ENCODE results near the gene MBD6.
"Not testable (repeated sequence)": the region's sequence is repeated elsewhere in the genome, so short reads cannot be mapped to it uniquely, and the experiment has no call there.

Gene MBD6

DNA sequence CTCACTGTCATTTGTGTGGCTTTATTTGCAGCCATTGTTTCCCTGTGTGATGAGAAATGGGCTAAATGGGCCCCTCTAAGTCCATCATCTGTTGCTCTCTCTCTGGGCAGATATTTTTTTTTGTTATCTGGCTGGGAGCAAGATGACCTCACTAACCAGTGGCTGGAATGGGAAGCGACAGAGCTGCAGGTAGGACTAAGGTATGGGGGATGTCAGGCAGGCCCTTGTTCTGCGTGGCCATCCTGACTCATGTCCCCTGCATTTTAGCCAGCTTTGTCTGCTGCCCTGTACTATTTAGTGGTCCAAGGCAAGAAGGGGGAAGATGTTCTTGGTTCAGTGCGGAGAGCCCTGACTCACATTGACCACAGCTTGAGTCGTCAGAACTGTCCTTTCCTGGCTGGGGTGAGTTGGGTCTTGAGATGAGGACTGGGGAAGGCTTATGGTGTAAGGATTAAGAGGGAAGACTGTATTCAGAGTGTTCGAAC is 33.4 kb upstream of the MBD6 start:
- DNase-seq (ENCODE audit: low spot score), result no peak
- H3K27ac ChIP-seq (replicated peaks; ENCODE audit: low read length), result no peak overlapping the region

DNA sequence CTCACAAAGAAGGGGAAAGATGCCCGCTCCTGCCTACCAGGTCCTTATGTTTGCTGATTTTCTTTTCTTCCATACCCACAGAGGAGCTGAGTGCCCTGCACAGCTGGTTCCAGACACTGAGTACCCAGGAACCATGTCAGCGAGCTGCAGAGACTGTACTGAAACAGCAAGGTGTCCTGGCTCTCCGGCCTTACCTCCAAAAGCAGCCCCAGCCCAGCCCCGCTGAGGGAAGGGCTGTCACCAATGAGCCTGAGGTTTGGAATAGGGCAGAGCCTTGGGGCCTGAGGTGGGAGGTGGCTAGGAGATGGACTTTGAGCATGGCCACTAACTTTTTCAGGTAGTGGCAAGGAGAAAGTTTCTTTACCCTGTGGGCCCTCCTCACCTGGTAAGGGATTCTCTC is 32.5 kb upstream of the MBD6 start:
- Histone ChIP-seq H2BK15ac (ENCODE audit: low read length) (no peak overlapping the region), H3K9me3 (replicated peaks in 1 of 2; ENCODE audit: control insufficient read depth in 2 of 2, insufficient read depth in 1 of 2, low read depth in 1 of 2, low read length in 2 of 2) (peaks cover 0 to 6% of the 10 kb centered on the region in 2 donors), H3K18ac (ENCODE audit: low read length) (no peak overlapping the region), H3K9ac (ENCODE audit: low read depth, low read length, poor library complexity) (no peak overlapping the region), H4K8ac (ENCODE audit: low read depth, low read length) (no peak overlapping the region), H2AFZ (ENCODE audit: low read length) (no peak overlapping the region), H3K4me3 (ENCODE audit: low read length in 2 of 2) (peak overlapping the region in 1 of 2 donors; percentile 17), H3K14ac (ENCODE audit: low read length) (no peak overlapping the region), H3K27me3 (ENCODE audit: control insufficient read depth in 3 of 3, insufficient read depth in 3 of 3, low read depth in 1 of 3, low read length in 3 of 3) (no peaks in the 10 kb centered on the region), H2BK5ac (ENCODE audit: low read length) (no peak overlapping the region), H3K36me3 (replicated peaks in 1 of 2; ENCODE audit: control insufficient read depth in 2 of 2, insufficient read depth in 2 of 2, low read length in 2 of 2) (peaks cover 27 to 48% of the 10 kb centered on the region in 2 donors), H3K4ac (ENCODE audit: low read length) (no peak overlapping the region), H2BK120ac (ENCODE audit: low read depth, low read length) (no peak overlapping the region), H2AK5ac (ENCODE audit: low read depth, low read length) (no peak overlapping the region), H3K79me1 (ENCODE audit: low read depth, low read length) (peaks cover 10% of the 10 kb centered on the region), H2BK12ac (ENCODE audit: low read length) (no peak overlapping the region), H3K23ac (ENCODE audit: low read depth, low read length, poor library complexity) (no peak overlapping the region), H3K4me2 (ENCODE audit: insufficient read depth, low read length, poor library complexity, severe bottlenecking) (no peak overlapping the region), H4K91ac (ENCODE audit: low read depth, low read length, poor library complexity) (no peak overlapping the region), H3K4me1 (ENCODE audit: control insufficient read depth in 2 of 2, insufficient read depth in 1 of 2, low read depth in 1 of 2, low read length in 2 of 2) (peaks cover 3% of the 10 kb centered on the region in 2 donors), H3K27ac (replicated peaks; ENCODE audit: low read length) (no peak overlapping the region)
- WGBS, 2 donors (ENCODE audit: extremely low coverage in 2 of 2, insufficient read length in 2 of 2, insufficient replicate concordance in 1 of 2), result no CpG with 5 or more reads among the region's 4 CpGs
- DNase-seq (ENCODE audit: low spot score), result no peak

More for the DNA sequence above, 33.4 kb upstream of the MBD6 start:
- peaks cover 3% of the 10 kb centered on the region in 2 donors for H3K4me1 ChIP-seq (ENCODE audit: control insufficient read depth in 2 of 2, insufficient read depth in 1 of 2, low read depth in 1 of 2, low read length in 2 of 2)
- no peak overlapping the region for H2BK15ac ChIP-seq (ENCODE audit: low read length)
- H2BK5ac ChIP-seq (ENCODE audit: low read length), result no peak overlapping the region
- H3K23ac ChIP-seq (ENCODE audit: low read depth, low read length, poor library complexity), result no peak overlapping the region
- H2BK12ac ChIP-seq (ENCODE audit: low read length), result no peak overlapping the region
- peak overlapping the region; percentile 23 for H3K4me2 ChIP-seq (ENCODE audit: insufficient read depth, low read length, poor library complexity, severe bottlenecking)
- peak overlapping the region in 1 of 2 donors; percentile 86 for H3K4me3 ChIP-seq (ENCODE audit: low read length in 2 of 2)
- H2AK5ac ChIP-seq (ENCODE audit: low read depth, low read length), result no peak overlapping the region
- H2BK120ac ChIP-seq (ENCODE audit: low read depth, low read length), result no peak overlapping the region
- peaks cover 10% of the 10 kb centered on the region for H3K79me1 ChIP-seq (ENCODE audit: low read depth, low read length)
- no peak overlapping the region for H3K4ac ChIP-seq (ENCODE audit: low read length)
- no peak overlapping the region for H3K18ac ChIP-seq (ENCODE audit: low read length)
- peak overlapping the region; percentile 20 for H4K8ac ChIP-seq (ENCODE audit: low read depth, low read length)
- H4K91ac ChIP-seq (ENCODE audit: low read depth, low read length, poor library complexity), result no peak overlapping the region
- H3K14ac ChIP-seq (ENCODE audit: low read length), result no peak overlapping the region
- H2AFZ ChIP-seq (ENCODE audit: low read length), result no peak overlapping the region
- H3K9ac ChIP-seq (ENCODE audit: low read depth, low read length, poor library complexity), result no peak overlapping the region
- H3K27me3 ChIP-seq (ENCODE audit: control insufficient read depth in 3 of 3, insufficient read depth in 3 of 3, low read depth in 1 of 3, low read length in 3 of 3), result no peaks in the 10 kb centered on the region
- H3K36me3 ChIP-seq (replicated peaks in 1 of 2; ENCODE audit: control insufficient read depth in 2 of 2, insufficient read depth in 2 of 2, low read length in 2 of 2), result peaks cover 27 to 47% of the 10 kb centered on the region in 2 donors
- WGBS, 2 donors (ENCODE audit: extremely low coverage in 2 of 2, insufficient read length in 2 of 2, insufficient replicate concordance in 1 of 2), result no CpG with 5 or more reads among the region's 5 CpGs
- peaks cover 0 to 6% of the 10 kb centered on the region in 2 donors for H3K9me3 ChIP-seq (replicated peaks in 1 of 2; ENCODE audit: control insufficient read depth in 2 of 2, insufficient read depth in 1 of 2, low read depth in 1 of 2, low read length in 2 of 2)

DNA sequence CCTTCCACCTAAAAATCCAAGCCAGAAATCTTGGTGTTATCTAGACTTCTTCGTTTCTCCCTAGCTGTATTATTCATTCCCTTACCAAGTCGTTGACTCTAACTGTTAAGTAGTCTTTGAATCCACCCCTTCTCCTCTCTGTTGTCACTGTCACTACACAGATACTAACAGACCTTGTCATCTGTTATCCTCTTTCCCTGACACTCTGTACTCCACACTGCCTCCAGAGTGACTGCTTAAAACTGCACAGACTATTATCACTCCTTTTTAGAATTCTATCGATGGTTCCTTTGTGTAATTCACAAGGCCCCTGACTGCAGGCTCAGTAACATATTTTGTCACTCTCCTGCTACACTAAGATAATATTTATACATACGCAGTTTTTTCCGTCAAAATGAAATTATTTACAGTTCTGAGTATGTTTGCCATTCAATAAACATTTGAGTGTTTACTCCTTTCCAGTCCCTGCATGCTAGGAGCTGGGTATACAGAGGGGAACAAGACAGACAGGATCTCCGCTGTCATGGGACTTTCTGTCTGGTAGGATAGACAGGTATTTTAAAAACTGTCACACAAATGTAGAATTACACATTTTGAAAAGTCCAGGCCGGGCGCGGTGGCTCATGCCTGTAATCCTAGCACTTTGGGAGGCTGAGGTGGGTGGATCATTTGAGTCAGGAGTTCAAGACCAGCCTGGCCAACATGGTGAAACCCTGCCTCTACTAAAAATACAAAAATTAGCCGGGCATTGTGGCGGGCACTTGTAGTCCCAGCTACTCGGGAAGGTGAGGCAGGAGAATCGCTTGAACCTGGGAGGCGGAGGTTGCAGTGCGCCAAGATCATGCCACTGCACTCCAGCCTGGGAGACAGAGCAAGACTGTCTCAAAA is 31.0 kb upstream of the MBD6 start:
- peaks cover 29 to 58% of the 10 kb centered on the region in 2 donors for H3K36me3 ChIP-seq (replicated peaks in 1 of 2; ENCODE audit: control insufficient read depth in 2 of 2, insufficient read depth in 2 of 2, low read length in 2 of 2)
- H3K9ac ChIP-seq (ENCODE audit: low read depth, low read length, poor library complexity), result no peak overlapping the region
- H2BK15ac ChIP-seq (ENCODE audit: low read length), result no peak overlapping the region
- H3K14ac ChIP-seq (ENCODE audit: low read length), result no peak overlapping the region
- H3K79me1 ChIP-seq (ENCODE audit: low read depth, low read length), result peaks cover 10% of the 10 kb centered on the region
- H3K23ac ChIP-seq (ENCODE audit: low read depth, low read length, poor library complexity), result no peak overlapping the region
- H4K8ac ChIP-seq (ENCODE audit: low read depth, low read length), result no peak overlapping the region
- H2AK5ac ChIP-seq (ENCODE audit: low read depth, low read length), result no peak overlapping the region
- H3K4me2 ChIP-seq (ENCODE audit: insufficient read depth, low read length, poor library complexity, severe bottlenecking), result no peak overlapping the region
- H2BK5ac ChIP-seq (ENCODE audit: low read length), result no peak overlapping the region
- H3K4ac ChIP-seq (ENCODE audit: low read length), result no peak overlapping the region
- no peak overlapping the region for H4K91ac ChIP-seq (ENCODE audit: low read depth, low read length, poor library complexity)
- no CpG with 5 or more reads among the region's 15 CpGs for WGBS, 2 donors (ENCODE audit: extremely low coverage in 2 of 2, insufficient read length in 2 of 2, insufficient replicate concordance in 1 of 2)
- H2AFZ ChIP-seq (ENCODE audit: low read length), result no peak overlapping the region
- no peak overlapping the region for H3K4me3 ChIP-seq (ENCODE audit: low read length in 2 of 2)
- H2BK120ac ChIP-seq (ENCODE audit: low read depth, low read length), result no peak overlapping the region
- H3K18ac ChIP-seq (ENCODE audit: low read length), result no peak overlapping the region
- peaks cover 0 to 6% of the 10 kb centered on the region in 2 donors for H3K9me3 ChIP-seq (replicated peaks in 1 of 2; ENCODE audit: control insufficient read depth in 2 of 2, insufficient read depth in 1 of 2, low read depth in 1 of 2, low read length in 2 of 2)
- no peak overlapping the region for H2BK12ac ChIP-seq (ENCODE audit: low read length)
- peaks cover 3% of the 10 kb centered on the region in 2 donors for H3K4me1 ChIP-seq (ENCODE audit: control insufficient read depth in 2 of 2, insufficient read depth in 1 of 2, low read depth in 1 of 2, low read length in 2 of 2)
- no peak overlapping the region for H3K27ac ChIP-seq (replicated peaks; ENCODE audit: low read length)
- no peaks in the 10 kb centered on the region for H3K27me3 ChIP-seq (ENCODE audit: control insufficient read depth in 3 of 3, insufficient read depth in 3 of 3, low read depth in 1 of 3, low read length in 3 of 3)
- DNase-seq (ENCODE audit: low spot score), result no peak

DNA sequence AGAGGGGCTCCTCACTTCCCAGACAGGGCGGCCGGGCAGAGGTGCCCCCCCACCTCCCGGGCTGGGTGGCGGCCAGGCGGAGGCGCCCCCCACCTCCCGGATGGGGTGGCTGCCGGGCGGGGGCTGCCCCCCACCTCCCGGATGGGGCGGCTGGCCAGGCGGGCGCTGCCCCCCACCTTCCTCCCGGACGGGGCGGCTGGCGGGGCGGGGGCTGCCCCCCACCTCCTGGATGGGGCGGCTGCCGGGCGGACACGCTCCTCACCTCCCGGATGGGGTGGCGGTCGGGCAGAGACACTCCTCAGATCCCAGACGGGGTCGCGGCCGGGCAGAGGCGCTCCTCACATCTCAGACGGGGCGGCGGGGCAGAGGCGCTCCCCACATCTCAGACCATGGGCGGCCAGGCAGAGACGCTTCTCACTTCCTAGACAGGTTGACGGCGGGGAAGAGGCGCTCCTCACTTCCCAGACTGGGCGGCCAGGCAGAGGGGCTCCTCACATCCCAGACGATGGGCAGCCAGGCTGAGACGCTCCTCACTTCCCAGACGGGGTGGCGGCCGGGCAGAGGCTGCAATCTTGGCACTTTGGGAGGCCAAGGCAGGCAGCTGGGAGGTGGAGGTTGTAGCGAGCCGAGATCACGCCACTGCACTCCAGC is 27.4 kb upstream of the MBD6 start:
- H4K91ac ChIP-seq (ENCODE audit: low read depth, low read length, poor library complexity); H3K4me3 ChIP-seq (ENCODE audit: low read length in 2 of 2): not testable (repeated sequence)

More for the DNA sequence above, 27.4 kb upstream of the MBD6 start:
- H2BK12ac ChIP-seq (ENCODE audit: low read length); H2AFZ ChIP-seq (ENCODE audit: low read length); H2AK5ac ChIP-seq (ENCODE audit: low read depth, low read length); H2BK120ac ChIP-seq (ENCODE audit: low read depth, low read length); H2BK5ac ChIP-seq (ENCODE audit: low read length); H3K14ac ChIP-seq (ENCODE audit: low read length); H3K27ac ChIP-seq (replicated peaks; ENCODE audit: low read length); H3K4ac ChIP-seq (ENCODE audit: low read length); H4K8ac ChIP-seq (ENCODE audit: low read depth, low read length); H3K9ac ChIP-seq (ENCODE audit: low read depth, low read length, poor library complexity); H3K4me1 ChIP-seq (ENCODE audit: control insufficient read depth in 2 of 2, insufficient read depth in 1 of 2, low read depth in 1 of 2, low read length in 2 of 2); H3K23ac ChIP-seq (ENCODE audit: low read depth, low read length, poor library complexity); DNase-seq (ENCODE audit: low spot score); H3K4me2 ChIP-seq (ENCODE audit: insufficient read depth, low read length, poor library complexity, severe bottlenecking); H3K18ac ChIP-seq (ENCODE audit: low read length); H3K27me3 ChIP-seq (ENCODE audit: control insufficient read depth in 3 of 3, insufficient read depth in 3 of 3, low read depth in 1 of 3, low read length in 3 of 3); H3K9me3 ChIP-seq (replicated peaks in 1 of 2; ENCODE audit: control insufficient read depth in 2 of 2, insufficient read depth in 1 of 2, low read depth in 1 of 2, low read length in 2 of 2); H2BK15ac ChIP-seq (ENCODE audit: low read length); H3K79me1 ChIP-seq (ENCODE audit: low read depth, low read length): not testable (repeated sequence)
- WGBS, 2 donors (ENCODE audit: extremely low coverage in 2 of 2, insufficient read length in 2 of 2, insufficient replicate concordance in 1 of 2), result no CpG with 5 or more reads among the region's 48 CpGs
- H3K36me3 ChIP-seq (replicated peaks in 1 of 2; ENCODE audit: control insufficient read depth in 2 of 2, insufficient read depth in 2 of 2, low read length in 2 of 2), result peaks cover 43 to 70% of the 10 kb centered on the region in 2 donors

All from neuronal stem cell (in vitro differentiated cells).